Measurements from ENCODE around the gene KCTD19.

- no peak for TF ChIP-seq TARDBP (IDR thresholded peaks at IDR 0.05)
- no peak for TF ChIP-seq SUZ12 (IDR thresholded peaks at IDR 0.05)
- no peak for TF ChIP-seq L3MBTL2 (conservative IDR thresholded peaks at IDR 0.05)
- TF ChIP-seq ZNF384 (IDR thresholded peaks at IDR 0.05): no peak
- TF ChIP-seq FOXM1 (IDR thresholded peaks at IDR 0.05; ENCODE audit: borderline replicate concordance): no peak
- TF ChIP-seq BHLHE40 (IDR thresholded peaks at IDR 0.05; ENCODE audit: borderline replicate concordance): no peak
- TF ChIP-seq SP1 (IDR thresholded peaks at IDR 0.05): no peak
- no peak for TF ChIP-seq NFRKB (IDR thresholded peaks at IDR 0.05)
Observed at GRCh38 chr16:67356396-67356795, 29.9 kb upstream of the KCTD19 start.

Measured in HEK293T (cell line).